Calu3 (cell line): ENCODE results near the gene HOXB6. TPM values are rescaled to one million over a fixed set of nuclear protein-coding genes. Genes with fewer than 3 reads are reported as not detected.

Source experiments
- BruUV-seq: library from RNA; stranded (reverse); fragments of 400-500 nt; replicated peaks from 2 replicates; lab custom pipeline; 2021; lab: Mats Ljungman, UMichigan
- CTCF ChIA-PET: fragments of 300-600 bp; sonication (Branson Sonifier 250); formaldehyde crosslinking; loops from one replicate; lab custom pipeline; 2022; ENCODE audit warnings: antibody characterized with exemption; lab: Charles Lee
- DNase-seq: peaks from one replicate; pipeline ENCODE4 v3.0.0; 2022
- H3K27ac Mint-ChIP-seq: one replicate; pipeline ENCODE4 v1.8.0; 2022; ENCODE audit warnings: mixed read lengths; ENCODE audit not compliant: unreplicated experiment
- H3K27me3 Mint-ChIP-seq: one replicate; pipeline ENCODE4 v1.8.0; 2022; ENCODE audit warnings: mixed read lengths; ENCODE audit not compliant: unreplicated experiment
- H3K36me3 Mint-ChIP-seq: one replicate; pipeline ENCODE4 v1.8.0; 2022; ENCODE audit warnings: mild to moderate bottlenecking, moderate library complexity, mixed read lengths; ENCODE audit not compliant: insufficient read depth, unreplicated experiment
- H3K4me1 Mint-ChIP-seq: one replicate; pipeline ENCODE4 v1.8.0; 2022; ENCODE audit warnings: mild to moderate bottlenecking, low read depth, mixed read lengths; ENCODE audit not compliant: unreplicated experiment
- H3K4me3 Mint-ChIP-seq: one replicate; pipeline ENCODE4 v1.8.0; 2022; ENCODE audit warnings: mild to moderate bottlenecking, low read depth, moderate library complexity, mixed read lengths; ENCODE audit not compliant: unreplicated experiment
- H3K9me3 Mint-ChIP-seq: one replicate; pipeline ENCODE4 v1.8.0; 2022; ENCODE audit warnings: low read depth, mixed read lengths; ENCODE audit not compliant: unreplicated experiment
- CTCF ChIP-seq: fragments of 200-600 bp; IDR thresholded peaks from one replicate; pipeline ENCODE4 v1.8.0; 2022; ENCODE audit warnings: antibody characterized with exemption; ENCODE audit not compliant: unreplicated experiment
- intact Hi-C: fragments of 100-400 bp; cut with micrococcal nuclease; formaldehyde crosslinking; loops from one replicate; pipeline ENCODE4 v1.10.0; 2022; ENCODE audit not compliant: unreplicated experiment
- total RNA-seq: library from RNA; stranded (reverse); gene quantifications from 2 replicates; pipeline ENCODE4 v1.2.3, GENCODE V29; 2022

Gene HOXB6
- total RNA-seq, 1 experiment from 2014 or later: 140 TPM

GRCh38 chr17:48577330-48577945 lies 27.3 kb downstream of the HOXB6 start:
- intact Hi-C loops: loop anchor here (5.0 kb wide), 2 partner anchors 35 to 285 kb away; no protein-coding TSS in a partner anchor
- no peak for DNase-seq
- peak overlapping the region; percentile 69 for H3K27ac Mint-ChIP-seq
- H3K4me3 Mint-ChIP-seq: no peak overlapping the region
- TF ChIP-seq CTCF: no peak
- peaks cover 49% of the 10 kb centered on the region for H3K4me1 Mint-ChIP-seq
- peaks cover 20% of the 10 kb centered on the region for H3K27me3 Mint-ChIP-seq
- peaks cover 100% of the 10 kb centered on the region for H3K36me3 Mint-ChIP-seq
- CTCF ChIA-PET: no interaction called here
- H3K9me3 Mint-ChIP-seq: no peaks in the 10 kb centered on the region
- BruUV-seq: no TSS peak

GRCh38 chr17:48576479-48577309 lies 28.1 kb downstream of the HOXB6 start:
- Mint-ChIP-seq H3K4me1 (peaks cover 54% of the 10 kb centered on the region), H3K36me3 (peaks cover 100% of the 10 kb centered on the region), H3K9me3 (no peaks in the 10 kb centered on the region), H3K4me3 (no peak overlapping the region), H3K27me3 (peaks cover 20% of the 10 kb centered on the region), H3K27ac (peak overlapping the region; percentile 69)
- BruUV-seq: no TSS peak
- no peak for TF ChIP-seq CTCF
- DNase-seq: no peak
- intact Hi-C loops: loop anchor here (5.0 kb wide), 2 partner anchors 34 to 284 kb away; no protein-coding TSS in a partner anchor
- CTCF ChIA-PET: interaction anchor here (0.6 kb wide), 1 partner anchor 260 kb away, joined by 5 read pairs; no protein-coding TSS in a partner anchor

- peak overlapping the region; percentile 66 for H3K27ac Mint-ChIP-seq
- CTCF ChIA-PET: no interaction called here
- BruUV-seq: no TSS peak
- H3K27me3 Mint-ChIP-seq: peaks cover 20% of the 10 kb centered on the region
- no peaks in the 10 kb centered on the region for H3K9me3 Mint-ChIP-seq
- no peak overlapping the region for H3K4me3 Mint-ChIP-seq
- H3K36me3 Mint-ChIP-seq: peaks cover 100% of the 10 kb centered on the region
- intact Hi-C loops: loop anchor here (5.0 kb wide), 2 partner anchors 34 to 284 kb away; no protein-coding TSS in a partner anchor
- TF ChIP-seq CTCF: no peak
- H3K4me1 Mint-ChIP-seq: peaks cover 59% of the 10 kb centered on the region
- no peak for DNase-seq
Measured at GRCh38 chr17:48575673-48576478, 28.9 kb downstream of the HOXB6 start.

- BruUV-seq: no TSS peak
- H3K27ac Mint-ChIP-seq: peak overlapping the region; percentile 66
- H3K36me3 Mint-ChIP-seq: peaks cover 100% of the 10 kb centered on the region
- peaks cover 20% of the 10 kb centered on the region for H3K27me3 Mint-ChIP-seq
- CTCF ChIA-PET: interaction anchor here (1.2 kb wide), 1 partner anchor 223 kb away, joined by 3 read pairs; no protein-coding TSS in a partner anchor
- no peak for DNase-seq
- TF ChIP-seq CTCF: no peak
- peaks cover 56% of the 10 kb centered on the region for H3K4me1 Mint-ChIP-seq
- H3K4me3 Mint-ChIP-seq: no peak overlapping the region
- intact Hi-C loops: loop anchor here (5.0 kb wide), 2 partner anchors 33 to 283 kb away; no protein-coding TSS in a partner anchor
- no peaks in the 10 kb centered on the region for H3K9me3 Mint-ChIP-seq
Measured at GRCh38 chr17:48575066-48575582, 29.7 kb downstream of the HOXB6 start.
